GM19328 (cell line): ENCODE results near the gene ANGPT4.

ENCODE experiments used
- ATAC-seq: cut with Tn5 transposase; IDR thresholded peaks from one replicate; pipeline ENCODE4 v1.9.1; 2021; ENCODE audit warnings: mild to moderate bottlenecking, moderate library complexity; ENCODE audit not compliant: unreplicated experiment

The ANGPT4 gene

GRCh38 chr20:940926-941325 is 24.8 kb upstream of the ANGPT4 start:
- no peak for ATAC-seq

GRCh38 chr20:939606-940005 is 23.5 kb upstream of the ANGPT4 start:
- ATAC-seq: no peak

- no peak for ATAC-seq
Observed at GRCh38 chr20:934186-934840, 18.2 kb upstream of the ANGPT4 start.

- ATAC-seq: no peak
Observed at GRCh38 chr20:933029-933428, 16.9 kb upstream of the ANGPT4 start.

GRCh38 chr20:931401-931800 is 15.3 kb upstream of the ANGPT4 start:
- ATAC-seq: no peak

GRCh38 chr20:926670-927069 is 10.5 kb upstream of the ANGPT4 start:
- no peak for ATAC-seq

GRCh38 chr20:925516-925915 is 9.4 kb upstream of the ANGPT4 start:
- no peak for ATAC-seq

GRCh38 chr20:924639-925038 is 8.5 kb upstream of the ANGPT4 start:
- no peak for ATAC-seq

GRCh38 chr20:922781-923180 is 6.6 kb upstream of the ANGPT4 start:
- ATAC-seq: no peak

- no peak for ATAC-seq
Observed at GRCh38 chr20:921068-921467, 4.9 kb upstream of the ANGPT4 start.

GRCh38 chr20:920311-920710 is 4.2 kb upstream of the ANGPT4 start:
- no peak for ATAC-seq

- ATAC-seq: no peak
Observed at GRCh38 chr20:919491-919916, 3.4 kb upstream of the ANGPT4 start.

- no peak for ATAC-seq
Observed at GRCh38 chr20:917416-917815, 1.3 kb upstream of the ANGPT4 start.

- no peak for ATAC-seq
Observed at GRCh38 chr20:916825-917224, 691 bp upstream of the ANGPT4 start.

GRCh38 chr20:914727-915498 is 1.2 kb downstream of the ANGPT4 start:
- no peak for ATAC-seq

GRCh38 chr20:913306-913849 is 2.8 kb downstream of the ANGPT4 start:
- ATAC-seq: no peak

- ATAC-seq: no peak
Observed at GRCh38 chr20:911882-912600, 4.1 kb downstream of the ANGPT4 start.

- no peak for ATAC-seq
Observed at GRCh38 chr20:910870-911770, 5.0 kb downstream of the ANGPT4 start.

- no peak for ATAC-seq
Observed at GRCh38 chr20:910132-910869, 5.8 kb downstream of the ANGPT4 start.

- ATAC-seq: no peak
Observed at GRCh38 chr20:909641-910040, 6.5 kb downstream of the ANGPT4 start.
